Measurements from ENCODE around the gene PLOD2.
A peak's percentile ranks its signal among the peaks of the same experiment; 100 is the strongest.

The PLOD2 gene

DNA sequence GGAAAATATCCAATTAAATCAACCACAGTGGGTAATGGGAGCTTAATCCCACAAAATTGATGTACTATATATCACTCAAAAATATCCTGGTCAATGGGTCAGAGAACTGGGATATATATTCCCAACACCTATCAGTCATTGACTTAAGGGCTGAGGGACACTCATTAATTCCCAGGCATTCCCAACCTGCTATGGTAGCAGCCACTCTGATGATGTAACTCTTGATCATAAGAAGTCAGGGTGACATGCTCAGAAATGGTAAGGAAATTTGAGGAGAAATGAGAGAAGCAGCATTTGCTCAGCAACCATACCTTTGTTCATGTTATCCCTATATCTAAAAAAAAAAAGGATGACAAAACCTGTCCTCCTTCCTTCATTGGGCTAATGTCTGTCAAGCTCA, 3.1 kb upstream of the PLOD2 start:
- ATAC-seq (replicated peaks; ENCODE audit: extremely low read depth, poor library complexity, severe bottlenecking) = no peak
- Mint-ChIP-seq H3K36me3 (ENCODE audit: insufficient read depth) (no peaks in the 10 kb centered on the region), H3K4me3 (no peak overlapping the region), H3K27ac (ENCODE audit: low read depth) (no peak overlapping the region), H3K9me3 (no peaks in the 10 kb centered on the region), H3K4me1 (no peaks in the 10 kb centered on the region), H3K27me3 (peaks cover 38% of the 10 kb centered on the region)
- no peak for DNase-seq (ENCODE audit: low spot score in 2 of 2)

DNA sequence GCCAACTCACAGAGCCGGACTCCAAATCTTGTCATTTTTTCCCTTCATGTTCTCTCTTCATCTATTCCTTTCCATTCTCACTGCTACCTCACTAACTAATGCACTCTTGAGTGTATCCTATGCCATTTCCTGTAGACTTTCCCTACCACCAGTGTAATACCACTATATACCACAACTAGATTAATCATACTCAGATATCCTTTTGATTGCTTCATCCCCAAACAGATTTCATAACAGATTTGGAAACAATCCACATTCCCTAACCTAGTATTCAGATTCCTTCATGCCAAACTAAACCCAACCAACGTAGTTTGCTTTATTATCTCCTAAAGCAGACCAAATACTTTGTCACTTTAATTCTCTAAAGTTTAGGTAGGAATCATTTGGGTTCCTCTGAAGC, 2.6 kb upstream of the PLOD2 start:
- no peak for ATAC-seq (replicated peaks; ENCODE audit: extremely low read depth, poor library complexity, severe bottlenecking)
- Mint-ChIP-seq H3K4me1 (no peaks in the 10 kb centered on the region), H3K9me3 (no peaks in the 10 kb centered on the region), H3K36me3 (ENCODE audit: insufficient read depth) (no peaks in the 10 kb centered on the region), H3K27me3 (peaks cover 42% of the 10 kb centered on the region), H3K27ac (ENCODE audit: low read depth) (no peak overlapping the region), H3K4me3 (no peak overlapping the region)
- DNase-seq (ENCODE audit: low spot score in 2 of 2) = no peak

DNA sequence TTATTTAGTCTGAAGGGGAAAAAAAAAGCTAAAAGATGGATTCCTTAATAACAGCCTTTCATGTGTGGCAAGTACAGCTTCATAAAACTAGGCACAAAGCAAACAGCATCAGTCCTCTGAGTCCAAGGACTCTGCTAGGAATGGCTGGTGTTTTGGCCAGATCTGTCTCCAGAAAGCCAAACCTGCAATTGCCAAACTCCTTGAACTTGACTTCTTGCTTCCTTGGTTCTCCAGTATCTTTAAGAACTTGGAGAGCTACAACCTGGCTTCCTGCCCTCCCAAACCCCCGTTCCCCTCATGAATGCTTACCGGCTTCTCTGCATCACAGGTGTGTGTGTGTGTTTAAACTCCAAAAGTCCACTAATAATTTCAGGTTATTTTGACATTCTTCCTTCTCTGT, 1.6 kb upstream of the PLOD2 start:
- ATAC-seq (replicated peaks; ENCODE audit: extremely low read depth, poor library complexity, severe bottlenecking) = no peak
- Mint-ChIP-seq H3K27ac (ENCODE audit: low read depth) (no peak overlapping the region), H3K27me3 (peaks cover 42% of the 10 kb centered on the region)

DNA sequence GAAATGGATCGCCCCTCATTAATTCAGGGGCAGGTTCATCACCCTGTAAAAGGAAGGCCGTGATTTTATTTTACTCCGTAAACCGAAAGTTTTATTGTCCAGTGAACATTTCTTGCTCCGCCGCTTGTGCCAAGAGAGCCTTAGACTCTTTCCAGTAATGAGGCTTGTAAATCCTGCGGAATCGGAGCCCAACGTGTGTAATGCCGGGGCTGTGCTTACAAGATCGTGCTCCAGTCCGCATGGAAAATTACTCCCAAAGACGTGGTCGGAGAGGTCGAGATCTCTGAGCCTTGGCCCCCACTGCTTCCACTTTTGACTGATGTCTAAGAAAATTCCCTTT, 649 bp upstream of the PLOD2 start:
- Mint-ChIP-seq H3K36me3 (ENCODE audit: insufficient read depth) (no peaks in the 10 kb centered on the region), H3K4me1 (no peaks in the 10 kb centered on the region), H3K4me3 (peak overlapping the region; percentile 14), H3K27ac (ENCODE audit: low read depth) (no peak overlapping the region), H3K9me3 (no peaks in the 10 kb centered on the region), H3K27me3 (peaks cover 42% of the 10 kb centered on the region)
- ATAC-seq (replicated peaks; ENCODE audit: extremely low read depth, poor library complexity, severe bottlenecking) (no peak), DNase-seq (ENCODE audit: low spot score in 2 of 2) (no peak)

More for the DNA sequence above, 1.6 kb upstream of the PLOD2 start:
- Mint-ChIP-seq H3K36me3 (ENCODE audit: insufficient read depth) (no peaks in the 10 kb centered on the region), H3K4me1 (no peaks in the 10 kb centered on the region), H3K9me3 (no peaks in the 10 kb centered on the region), H3K4me3 (no peak overlapping the region)
- DNase-seq (ENCODE audit: low spot score in 2 of 2) = no peak

DNA sequence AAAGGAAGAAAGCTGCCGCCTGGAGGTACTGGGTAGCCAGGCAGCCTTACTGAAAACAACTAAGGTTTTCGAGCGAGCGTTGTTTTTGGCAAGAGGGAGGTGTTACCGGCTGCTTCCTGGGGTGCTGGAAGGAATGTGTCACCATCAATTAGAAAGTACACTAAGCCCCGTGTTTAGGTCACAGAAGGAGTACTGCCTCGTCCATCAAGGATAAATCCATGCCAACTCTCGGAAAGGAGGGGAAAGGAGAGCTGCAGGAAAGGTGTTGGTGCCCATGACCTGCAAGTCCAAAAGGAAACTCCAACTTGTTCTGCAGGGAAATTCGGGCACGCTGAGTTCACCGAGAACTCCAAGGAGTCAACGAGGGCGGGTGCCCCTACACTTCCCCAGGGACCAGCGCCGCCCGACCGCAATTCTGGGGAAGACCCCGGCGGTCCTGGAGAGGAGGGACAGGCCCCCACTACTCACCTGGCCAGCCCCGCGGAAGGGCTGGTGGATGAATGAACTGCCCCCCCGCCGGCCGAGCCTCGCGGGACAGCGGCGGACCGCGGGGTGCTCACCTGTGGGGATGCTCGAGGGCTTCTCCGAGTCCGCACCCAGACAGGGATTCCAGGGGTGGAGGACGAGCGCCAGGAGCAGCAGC, 542 bp downstream of the PLOD2 start:
- peak overlapping the region; percentile 39 for H3K4me3 Mint-ChIP-seq
- peaks cover 42% of the 10 kb centered on the region for H3K27me3 Mint-ChIP-seq
- ATAC-seq (replicated peaks; ENCODE audit: extremely low read depth, poor library complexity, severe bottlenecking) = no peak
- no peaks in the 10 kb centered on the region for H3K36me3 Mint-ChIP-seq (ENCODE audit: insufficient read depth)
- no peaks in the 10 kb centered on the region for H3K4me1 Mint-ChIP-seq
- H3K9me3 Mint-ChIP-seq = no peaks in the 10 kb centered on the region
- no peak for DNase-seq (ENCODE audit: low spot score in 2 of 2)
- H3K27ac Mint-ChIP-seq (ENCODE audit: low read depth) = no peak overlapping the region

DNA sequence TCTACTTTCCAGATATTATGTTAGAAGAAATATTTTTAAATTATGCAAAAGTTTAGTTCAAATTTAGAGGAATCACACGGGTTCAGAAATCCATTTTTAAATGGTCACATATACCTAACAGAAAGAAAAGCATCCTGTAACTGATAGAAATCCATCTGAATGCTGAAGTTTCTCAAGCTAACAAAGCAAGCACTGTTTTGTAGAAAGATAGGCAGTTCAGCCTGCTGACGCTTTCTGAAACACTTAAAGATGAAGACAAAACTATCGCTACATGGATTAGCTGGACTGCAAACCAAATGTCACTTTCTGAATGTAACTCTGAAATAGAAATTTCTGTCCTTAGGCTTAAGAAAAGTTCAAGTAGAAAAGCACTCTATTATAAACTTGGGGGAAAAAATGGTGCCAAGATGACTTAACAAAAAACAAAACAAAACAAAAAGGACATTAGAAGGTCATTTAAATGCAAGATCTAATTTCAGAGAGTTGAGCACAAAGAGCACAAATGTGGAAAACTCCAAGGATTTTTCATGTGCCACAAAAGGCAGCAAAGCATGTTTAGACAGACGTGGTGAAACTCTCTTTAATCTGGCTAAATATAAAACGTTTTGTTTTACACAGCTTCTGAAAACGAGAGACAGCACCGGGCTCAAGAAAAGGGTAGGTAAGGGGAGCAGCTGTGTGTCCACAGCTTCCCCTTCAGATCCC, 1.2 kb downstream of the PLOD2 start:
- H3K27ac Mint-ChIP-seq (ENCODE audit: low read depth) = no peak overlapping the region
- H3K36me3 Mint-ChIP-seq (ENCODE audit: insufficient read depth) = no peaks in the 10 kb centered on the region
- no peak for ATAC-seq (replicated peaks; ENCODE audit: extremely low read depth, poor library complexity, severe bottlenecking)
- DNase-seq (ENCODE audit: low spot score in 2 of 2) = no peak
- peak overlapping the region; percentile 39 for H3K4me3 Mint-ChIP-seq
- H3K9me3 Mint-ChIP-seq = no peaks in the 10 kb centered on the region
- H3K27me3 Mint-ChIP-seq = peaks cover 42% of the 10 kb centered on the region
- H3K4me1 Mint-ChIP-seq = no peaks in the 10 kb centered on the region

DNA sequence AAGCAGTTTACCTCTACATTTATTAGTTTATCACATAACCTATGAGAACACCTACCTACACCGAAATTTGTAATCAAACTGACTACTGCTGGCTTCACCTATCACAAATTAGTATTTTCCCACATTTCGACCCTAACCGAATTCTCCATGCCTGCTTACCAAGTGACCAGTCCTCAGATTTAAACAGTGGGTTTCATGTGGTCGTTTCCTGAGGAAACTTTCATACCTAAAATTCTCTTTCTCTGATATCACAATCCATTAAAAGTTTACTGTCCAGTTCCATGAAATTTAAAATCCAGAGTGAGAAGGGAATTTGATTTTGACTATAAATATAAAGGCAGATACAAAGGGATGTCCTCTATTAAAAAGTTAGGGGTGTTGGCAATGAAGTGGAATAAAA, 1.9 kb downstream of the PLOD2 start:
- no peak for ATAC-seq (replicated peaks; ENCODE audit: extremely low read depth, poor library complexity, severe bottlenecking)
- H3K27me3 Mint-ChIP-seq = peaks cover 42% of the 10 kb centered on the region

DNA sequence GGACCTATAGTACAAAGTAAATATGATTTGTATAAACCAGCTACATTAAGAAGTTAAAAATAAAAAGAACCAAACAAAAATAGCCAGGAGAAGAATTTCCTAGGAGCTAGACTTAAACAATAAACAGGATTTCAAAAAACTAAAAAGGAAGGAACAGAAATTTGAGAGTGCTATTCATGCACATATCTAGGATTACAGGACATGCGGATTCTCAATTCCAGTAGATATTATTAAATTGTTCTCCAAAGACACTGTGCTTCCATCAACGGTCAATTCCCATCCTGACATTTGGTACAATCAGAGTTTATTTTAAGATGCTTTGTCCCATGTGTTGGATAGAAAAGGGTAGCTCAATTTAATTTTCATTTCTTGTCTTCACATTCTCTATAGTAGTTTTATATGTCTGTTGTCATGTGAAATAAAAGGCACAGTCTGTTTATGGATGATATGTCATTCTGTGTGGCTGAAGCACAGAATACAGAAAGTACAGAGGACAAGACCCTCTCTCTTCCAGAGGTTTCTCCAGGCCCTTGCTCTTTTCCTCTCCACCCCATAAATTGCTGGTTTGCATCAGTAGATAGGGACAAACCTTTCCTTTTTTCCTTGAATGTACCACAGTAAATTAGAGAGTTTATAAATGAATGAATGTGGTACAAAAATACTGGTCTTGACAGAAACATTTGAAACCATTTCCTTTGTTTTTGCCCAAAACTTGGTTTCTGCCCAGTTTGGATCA, 3.5 kb downstream of the PLOD2 start:
- no peak overlapping the region for H3K4me3 Mint-ChIP-seq
- ATAC-seq (replicated peaks; ENCODE audit: extremely low read depth, poor library complexity, severe bottlenecking) = no peak
- H3K36me3 Mint-ChIP-seq (ENCODE audit: insufficient read depth) = no peaks in the 10 kb centered on the region
- H3K27me3 Mint-ChIP-seq = peaks cover 27% of the 10 kb centered on the region
- H3K4me1 Mint-ChIP-seq = no peaks in the 10 kb centered on the region
- no peaks in the 10 kb centered on the region for H3K9me3 Mint-ChIP-seq
- DNase-seq (ENCODE audit: low spot score in 2 of 2) = no peak
- no peak overlapping the region for H3K27ac Mint-ChIP-seq (ENCODE audit: low read depth)

More for the DNA sequence above, 1.9 kb downstream of the PLOD2 start:
- Mint-ChIP-seq H3K27ac (ENCODE audit: low read depth) (no peak overlapping the region), H3K4me3 (no peak overlapping the region), H3K36me3 (ENCODE audit: insufficient read depth) (no peaks in the 10 kb centered on the region), H3K9me3 (no peaks in the 10 kb centered on the region), H3K4me1 (no peaks in the 10 kb centered on the region)
- DNase-seq (ENCODE audit: low spot score in 2 of 2) = no peak

DNA sequence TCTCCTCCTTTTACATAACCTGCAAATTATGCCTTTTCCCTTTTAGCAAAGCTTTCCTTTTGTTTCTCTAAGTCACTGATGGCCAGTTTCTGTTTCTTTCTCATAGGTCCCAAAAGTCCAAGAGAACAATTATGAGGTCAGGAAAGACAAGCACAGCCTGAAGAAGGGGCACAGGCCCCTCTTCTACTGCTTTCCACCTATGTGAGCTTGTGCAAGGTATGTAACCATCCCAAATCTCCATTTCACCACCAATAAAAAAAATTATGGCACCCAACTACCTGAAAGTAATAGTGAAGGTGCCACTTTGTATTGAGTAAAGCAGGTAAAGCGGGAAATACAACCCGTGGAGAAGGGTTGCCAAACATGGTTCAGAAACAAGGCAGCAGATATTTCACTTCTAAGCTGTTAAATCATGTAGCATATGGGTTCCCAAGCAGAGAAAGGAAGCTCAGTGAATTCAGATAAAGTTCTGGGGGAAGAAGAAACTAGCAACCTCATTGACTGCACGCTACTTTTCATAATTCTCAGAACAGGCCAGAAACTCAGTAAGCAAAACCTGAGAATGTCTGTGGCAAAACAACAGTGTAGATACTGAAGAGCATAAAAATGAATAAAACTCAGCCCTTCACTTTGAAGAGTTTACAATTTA, 4.2 kb downstream of the PLOD2 start:
- H3K36me3 Mint-ChIP-seq (ENCODE audit: insufficient read depth) = no peaks in the 10 kb centered on the region
- ATAC-seq (replicated peaks; ENCODE audit: extremely low read depth, poor library complexity, severe bottlenecking) = no peak
- H3K4me3 Mint-ChIP-seq = no peak overlapping the region
- no peak overlapping the region for H3K27ac Mint-ChIP-seq (ENCODE audit: low read depth)
- peaks cover 20% of the 10 kb centered on the region for H3K27me3 Mint-ChIP-seq
- no peaks in the 10 kb centered on the region for H3K4me1 Mint-ChIP-seq
- no peak for DNase-seq (ENCODE audit: low spot score in 2 of 2)
- H3K9me3 Mint-ChIP-seq = no peaks in the 10 kb centered on the region

DNA sequence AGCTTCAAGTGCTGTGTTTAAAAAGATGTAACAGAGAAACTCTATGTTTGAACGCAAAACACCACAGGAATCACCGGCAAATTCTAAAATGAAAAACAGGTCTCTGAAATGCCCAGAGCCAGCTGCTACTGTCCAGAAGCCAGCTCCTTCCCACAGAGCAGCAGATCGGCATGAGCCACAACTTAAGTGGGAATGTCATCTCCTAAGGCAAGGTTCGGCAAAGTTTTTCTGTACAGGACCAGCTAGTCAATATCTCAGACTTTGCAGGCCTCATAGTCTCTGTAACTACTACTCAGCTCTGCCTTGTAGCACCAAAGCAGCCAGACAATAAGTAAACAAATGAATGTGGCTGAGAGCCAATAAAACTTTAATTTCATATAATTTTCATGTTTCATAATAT, 4.9 kb downstream of the PLOD2 start:
- no peaks in the 10 kb centered on the region for H3K36me3 Mint-ChIP-seq (ENCODE audit: insufficient read depth)

DNA sequence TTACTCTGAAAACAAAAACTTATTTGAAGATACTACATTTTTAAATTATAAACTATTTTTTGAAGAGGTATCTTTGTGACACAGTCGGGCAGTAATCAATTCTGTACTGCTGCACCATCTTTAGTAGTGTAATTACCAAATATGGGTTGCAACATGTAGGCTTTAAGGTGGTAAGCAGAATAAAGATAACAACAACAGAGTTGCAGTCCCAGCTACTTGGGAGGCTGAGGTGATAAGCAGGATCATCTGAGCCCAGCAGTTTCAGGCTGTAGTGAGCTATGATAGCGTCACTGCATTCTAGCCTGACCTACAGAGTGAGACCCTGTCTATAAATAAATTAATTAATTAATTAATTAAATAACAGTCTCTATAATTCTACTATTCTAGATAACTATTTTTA, 6.0 kb downstream of the PLOD2 start:
- Mint-ChIP-seq H3K4me1 (no peaks in the 10 kb centered on the region), H3K27me3 (peaks cover 14% of the 10 kb centered on the region), H3K9me3 (no peaks in the 10 kb centered on the region), H3K36me3 (ENCODE audit: insufficient read depth) (no peaks in the 10 kb centered on the region), H3K4me3 (no peak overlapping the region), H3K27ac (ENCODE audit: low read depth) (no peak overlapping the region)
- DNase-seq (ENCODE audit: low spot score in 2 of 2) = no peak
- ATAC-seq (replicated peaks; ENCODE audit: extremely low read depth, poor library complexity, severe bottlenecking) = no peak

More for the DNA sequence above, 4.9 kb downstream of the PLOD2 start:
- ATAC-seq (replicated peaks; ENCODE audit: extremely low read depth, poor library complexity, severe bottlenecking) (no peak), DNase-seq (ENCODE audit: low spot score in 2 of 2) (no peak)
- no peaks in the 10 kb centered on the region for H3K9me3 Mint-ChIP-seq
- no peak overlapping the region for H3K4me3 Mint-ChIP-seq
- H3K27me3 Mint-ChIP-seq = peaks cover 18% of the 10 kb centered on the region
- H3K4me1 Mint-ChIP-seq = no peaks in the 10 kb centered on the region
- H3K27ac Mint-ChIP-seq (ENCODE audit: low read depth) = no peak overlapping the region

DNA sequence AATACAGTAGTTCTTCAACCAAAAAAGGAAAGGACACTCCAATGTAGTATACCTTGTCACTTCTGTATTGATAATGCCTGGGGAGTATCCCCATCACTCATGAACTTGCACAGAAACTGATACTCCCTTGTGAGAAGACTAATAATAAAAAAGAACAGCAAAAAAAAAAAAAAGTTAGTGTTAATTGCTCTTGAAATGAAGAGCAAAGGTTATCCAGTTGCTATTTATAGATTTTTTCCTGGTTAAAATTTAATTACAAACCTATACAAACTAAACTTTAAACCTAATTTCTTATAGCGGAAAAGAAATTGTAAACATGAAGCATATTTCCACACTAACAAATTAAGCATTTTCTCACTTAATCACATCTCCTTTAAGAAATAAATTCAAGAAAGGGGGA, 6.7 kb downstream of the PLOD2 start:
- Mint-ChIP-seq H3K36me3 (ENCODE audit: insufficient read depth) (no peaks in the 10 kb centered on the region), H3K4me1 (no peaks in the 10 kb centered on the region), H3K27ac (ENCODE audit: low read depth) (no peak overlapping the region), H3K4me3 (no peak overlapping the region), H3K9me3 (no peaks in the 10 kb centered on the region), H3K27me3 (peaks cover 7% of the 10 kb centered on the region)
- no peak for DNase-seq (ENCODE audit: low spot score in 2 of 2)
- no peak for ATAC-seq (replicated peaks; ENCODE audit: extremely low read depth, poor library complexity, severe bottlenecking)
